ENCODE data around the gene CXCL10.

DNA sequence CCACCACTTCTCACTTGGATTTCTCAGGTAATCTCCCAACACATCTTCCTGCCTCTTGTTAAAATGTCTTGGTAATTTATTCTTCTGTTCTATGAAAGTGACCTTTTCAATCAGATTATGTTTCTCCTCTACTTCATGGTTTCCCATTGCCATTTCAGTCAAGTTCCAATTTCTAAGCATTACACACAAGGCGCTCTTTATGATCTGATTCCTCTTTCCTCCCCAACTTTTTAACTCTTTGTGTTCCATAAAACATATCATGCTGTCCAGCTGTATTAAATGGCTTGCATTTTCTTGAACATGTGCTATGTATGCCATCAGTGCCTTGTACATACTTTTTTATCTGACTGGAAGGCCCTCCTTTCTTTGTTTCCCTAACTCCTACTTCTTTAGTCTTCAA is 38.1 kb upstream of the CXCL10 start:
- TF ChIP-seq, protein P1, sequence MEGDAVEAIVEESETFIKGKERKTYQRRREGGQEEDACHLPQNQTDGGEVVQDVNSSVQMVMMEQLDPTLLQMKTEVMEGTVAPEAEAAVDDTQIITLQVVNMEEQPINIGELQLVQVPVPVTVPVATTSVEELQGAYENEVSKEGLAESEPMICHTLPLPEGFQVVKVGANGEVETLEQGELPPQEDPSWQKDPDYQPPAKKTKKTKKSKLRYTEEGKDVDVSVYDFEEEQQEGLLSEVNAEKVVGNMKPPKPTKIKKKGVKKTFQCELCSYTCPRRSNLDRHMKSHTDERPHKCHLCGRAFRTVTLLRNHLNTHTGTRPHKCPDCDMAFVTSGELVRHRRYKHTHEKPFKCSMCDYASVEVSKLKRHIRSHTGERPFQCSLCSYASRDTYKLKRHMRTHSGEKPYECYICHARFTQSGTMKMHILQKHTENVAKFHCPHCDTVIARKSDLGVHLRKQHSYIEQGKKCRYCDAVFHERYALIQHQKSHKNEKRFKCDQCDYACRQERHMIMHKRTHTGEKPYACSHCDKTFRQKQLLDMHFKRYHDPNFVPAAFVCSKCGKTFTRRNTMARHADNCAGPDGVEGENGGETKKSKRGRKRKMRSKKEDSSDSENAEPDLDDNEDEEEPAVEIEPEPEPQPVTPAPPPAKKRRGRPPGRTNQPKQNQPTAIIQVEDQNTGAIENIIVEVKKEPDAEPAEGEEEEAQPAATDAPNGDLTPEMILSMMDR (IDR thresholded peaks at IDR 0.05): no peak
- TF ChIP-seq EZH2 (IDR thresholded peaks at IDR 0.05): no peak

All from neural progenitor cell (in vitro differentiated cells).